Adrenal gland (tissue), 12 donors: ENCODE results near the gene H2AZ2. TPM values are rescaled to one million over a fixed set of nuclear protein-coding genes. Genes with fewer than 3 reads are reported as not detected.

Experiments
- DNase-seq, 7 donors: peaks; one replicate each; pipeline ENCODE4 v3.0.0-alpha.2; 2019 to 2020
- H3K27ac ChIP-seq, 5 donors: fragments of 200-600 bp; sonication (generic) in 4 of 5; 1 replicate in 3 of 5; 2 replicates in 2 of 5; pipeline versions ENCODE4 v1.5.1 to v1.8.0; 2016 to 2020; ENCODE audit warnings: mild to moderate bottlenecking in 1 of 5
- H3K27me3 ChIP-seq: fragments of 200-600 bp; 2 replicates; pipeline ENCODE4 v1.8.0; 2021
- H3K36me3 ChIP-seq, 2 donors: fragments of 200-600 bp; replicated peaks in 1 of 2; 1 replicate in 1 of 2; 2 replicates in 1 of 2; pipeline versions ENCODE4 v1.5.1 to v1.8.0; 2018 to 2022
- H3K4me1 ChIP-seq, 2 donors: fragments of 200-600 bp; replicated peaks in 1 of 2; 1 replicate in 1 of 2; 2 replicates in 1 of 2; pipeline versions ENCODE4 v1.5.1 to v1.8.0; 2018 to 2021
- H3K4me3 ChIP-seq, 4 donors: fragments of 200-600 bp; sonication (generic) in 3 of 4; one replicate each; pipeline ENCODE4 v1.5.1; 2016 to 2018
- H3K9me3 ChIP-seq, 3 donors: fragments of 200-600 bp; sonication (generic) in 1 of 3; replicated peaks in 1 of 3; 1 replicate in 2 of 3; 2 replicates in 1 of 3; pipeline versions ENCODE4 v1.5.1 to v1.8.0; 2016 to 2021
- POLR2A ChIP-seq, 2 donors: fragments of 450-650 bp; IDR thresholded peaks; one replicate each; pipeline ENCODE4 v1.6.1; 2017; ENCODE audit warnings: antibody characterized with exemption in 2 of 2, mild to moderate bottlenecking in 2 of 2, moderate library complexity in 1 of 2
- WGBS, 4 donors: extraction: QIAGEN DNeasy Blood & Tissue Kit in 2 of 4; methylation state at CpG; one replicate each; pipeline versions ENCODE4 v1.1.5 to v1.1.7; 2013 to 2017; 5-methylcytosine and 5-hydroxymethylcytosine counted together
- intact Hi-C, 2 donors: fragments of 100-400 bp; cut with DNase I; formaldehyde crosslinking; loops; one replicate each; pipeline versions ENCODE4 v1.14.1 to v1.15.0; 2022 to 2023
- polyA plus RNA-seq, 3 donors: library from polyadenylated mRNA; stranded (reverse); fragments of 200-250 nt in 2 of 3; fragments of 350-450 nt in 1 of 3; fragmentation: Illumina TruSeq in 1 of 3; extraction: RNeasy Lipid Tissue Mini Kit (QIAGEN cat#74804) in 1 of 3; gene quantifications; one replicate each; pipeline ENCODE4 v1.2.3, GENCODE V29; 2013 to 2014
- total RNA-seq, 9 donors: library from RNA; depleted of rRNA in 4 of 9; stranded (reverse); fragments of >200 nt in 4 of 9; fragments of 120-200 nt in 1 of 9; fragmentation: NEBNext Ultra II Directional in 1 of 9; extraction: Animal tissue kit (Norgen Biotek cat#: 25700) in 1 of 9; gene quantifications; one replicate each; pipeline versions ENCODE4 v1.1.0 to v1.2.4, GENCODE V29; 2013 to 2023
- TF ChIP-seq, protein P1 (sequence below), 6 experiments: fragments of 450-650 bp in 4 of 6; fragments of 200-600 bp in 2 of 6; sonication (generic) in 1 of 6; IDR thresholded peaks; 1 replicate in 5 of 6; 2 replicates in 1 of 6; pipeline versions ENCODE4 v1.5.1 to v1.8.0; 2016 to 2021; ENCODE audit warnings: antibody characterized with exemption in 6 of 6, mild to moderate bottlenecking in 2 of 6, moderate library complexity in 1 of 6
- donor health status: healthy with polysubstance abuse.
- donor health status: Bipolar disorder and iron deficiency.
- donor health status: DM: yes; HTN: yes; CAD: no.
- donor health status: DM: no; HTN: no; CAD: no.
- donor health status: DM: no; HTN: no; CAD: no.
- donor health status: DM: yes; HTN: yes; CAD: no.

The H2AZ2 gene
- total and polyA plus RNA-seq, 12 donors = 62.7 to 158 (median 111) TPM

DNA sequence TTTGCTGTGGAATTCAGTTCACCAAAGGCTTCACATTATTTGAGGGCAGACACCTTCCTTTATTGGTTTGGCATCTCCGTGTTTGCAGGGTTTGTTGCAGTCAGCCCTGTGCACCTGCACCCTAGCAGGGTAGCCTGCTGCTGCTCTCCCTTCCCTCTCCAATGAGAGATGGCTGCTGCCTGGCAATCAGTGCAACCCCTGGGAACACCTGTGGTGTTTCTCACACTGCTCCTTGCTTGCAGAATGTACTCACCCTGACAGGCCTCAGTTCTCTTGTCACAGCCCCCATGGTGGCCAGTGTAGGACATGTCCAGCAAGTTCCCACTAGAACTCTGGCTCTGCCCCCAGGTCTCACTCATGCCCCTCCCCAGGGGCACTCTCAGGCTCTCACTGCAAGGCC lies 63.5 kb downstream of the H2AZ2 start:
- no peaks in the 10 kb centered on the region for H3K36me3 ChIP-seq
- no peaks in the 10 kb centered on the region for H3K4me1 ChIP-seq
- intact Hi-C loops = no loop called here
- DNase-seq = no peak
- H3K4me3 ChIP-seq = no peak overlapping the region
- no peaks in the 10 kb centered on the region for H3K27me3 ChIP-seq
- no peak overlapping the region for H3K27ac ChIP-seq
- H3K9me3 ChIP-seq = no peaks in the 10 kb centered on the region
- 62 to 91% (median 78%) methylated on average over 1 of the region's 1 CpG for WGBS, 4 donors
- TF ChIP-seq, protein P1, sequence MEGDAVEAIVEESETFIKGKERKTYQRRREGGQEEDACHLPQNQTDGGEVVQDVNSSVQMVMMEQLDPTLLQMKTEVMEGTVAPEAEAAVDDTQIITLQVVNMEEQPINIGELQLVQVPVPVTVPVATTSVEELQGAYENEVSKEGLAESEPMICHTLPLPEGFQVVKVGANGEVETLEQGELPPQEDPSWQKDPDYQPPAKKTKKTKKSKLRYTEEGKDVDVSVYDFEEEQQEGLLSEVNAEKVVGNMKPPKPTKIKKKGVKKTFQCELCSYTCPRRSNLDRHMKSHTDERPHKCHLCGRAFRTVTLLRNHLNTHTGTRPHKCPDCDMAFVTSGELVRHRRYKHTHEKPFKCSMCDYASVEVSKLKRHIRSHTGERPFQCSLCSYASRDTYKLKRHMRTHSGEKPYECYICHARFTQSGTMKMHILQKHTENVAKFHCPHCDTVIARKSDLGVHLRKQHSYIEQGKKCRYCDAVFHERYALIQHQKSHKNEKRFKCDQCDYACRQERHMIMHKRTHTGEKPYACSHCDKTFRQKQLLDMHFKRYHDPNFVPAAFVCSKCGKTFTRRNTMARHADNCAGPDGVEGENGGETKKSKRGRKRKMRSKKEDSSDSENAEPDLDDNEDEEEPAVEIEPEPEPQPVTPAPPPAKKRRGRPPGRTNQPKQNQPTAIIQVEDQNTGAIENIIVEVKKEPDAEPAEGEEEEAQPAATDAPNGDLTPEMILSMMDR (IDR thresholded peaks at IDR 0.05) = no peak
- TF ChIP-seq POLR2A (IDR thresholded peaks at IDR 0.05) = no peak

DNA sequence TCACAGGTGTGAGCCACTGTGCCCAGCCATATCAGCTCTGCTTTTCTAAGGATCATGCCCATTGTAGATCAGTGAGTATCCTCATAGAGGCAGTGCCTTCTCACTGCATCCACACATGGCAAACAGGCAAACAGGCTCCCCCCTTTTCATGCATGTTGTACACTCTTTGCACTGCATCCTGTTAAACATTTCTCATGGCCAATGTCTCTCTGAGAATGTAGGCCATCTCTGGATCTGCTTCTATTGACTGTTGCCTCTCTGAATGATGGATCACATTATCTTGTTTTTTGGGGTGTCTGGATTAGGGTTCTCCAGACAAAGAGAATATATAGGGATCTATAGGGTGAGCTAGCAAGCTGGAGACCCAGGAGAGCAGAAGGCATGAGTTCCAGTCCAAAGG lies 64.5 kb downstream of the H2AZ2 start:
- TF ChIP-seq POLR2A (IDR thresholded peaks at IDR 0.05) = no peak
- TF ChIP-seq, protein P1 (IDR thresholded peaks at IDR 0.05) = no peak
- intact Hi-C loops = no loop called here

DNA sequence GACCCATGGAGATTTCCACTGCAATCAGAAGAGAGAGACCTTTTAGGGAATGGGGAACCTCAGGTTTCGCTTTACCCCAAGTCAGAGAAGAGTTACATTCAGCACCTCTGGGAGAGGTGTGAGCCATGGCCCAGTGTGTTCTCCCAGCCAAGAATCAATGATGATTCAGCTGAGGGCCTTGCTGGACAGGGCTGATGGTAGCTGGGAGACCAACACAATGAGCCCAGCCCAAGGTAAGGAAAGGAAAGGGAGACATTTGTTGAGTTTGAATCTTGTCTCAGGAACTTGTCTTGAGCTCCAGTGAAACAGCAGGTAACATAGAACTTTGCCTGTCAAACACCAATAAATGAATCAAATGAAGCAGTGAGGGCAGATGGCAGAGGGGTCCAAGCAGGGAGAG lies 65.4 kb downstream of the H2AZ2 start:
- no peaks in the 10 kb centered on the region for H3K27me3 ChIP-seq
- WGBS, 4 donors = 85 to 100% (median 95%) methylated on average over 1 of the region's 1 CpG
- no peak for TF ChIP-seq POLR2A (IDR thresholded peaks at IDR 0.05)
- TF ChIP-seq, protein P1 (IDR thresholded peaks at IDR 0.05) = no peak

More for the DNA sequence above, 64.5 kb downstream of the H2AZ2 start:
- Histone ChIP-seq H3K27me3 (no peaks in the 10 kb centered on the region), H3K27ac (no peak overlapping the region), H3K4me3 (no peak overlapping the region), H3K9me3 (no peaks in the 10 kb centered on the region), H3K4me1 (no peaks in the 10 kb centered on the region), H3K36me3 (no peaks in the 10 kb centered on the region)
- no peak for DNase-seq

More for the DNA sequence above, 65.4 kb downstream of the H2AZ2 start:
- no peak for DNase-seq
- H3K4me3 ChIP-seq = no peak overlapping the region
- H3K4me1 ChIP-seq = no peaks in the 10 kb centered on the region
- no peaks in the 10 kb centered on the region for H3K36me3 ChIP-seq
- intact Hi-C loops = no loop called here
- H3K9me3 ChIP-seq = no peaks in the 10 kb centered on the region
- H3K27ac ChIP-seq = no peak overlapping the region

Other genes starting within 250 kb of the H2AZ2 start
- gene OGDH, start 241.5 kb downstream of the H2AZ2 start, total RNA-seq = 100 to 1,000 TPM in 8 of 9 donors, 10 to 100 TPM in 1; 70.3 to 284 (median 151) TPM
- 100 to 1,000 TPM in 1 of 3 donors, 10 to 100 TPM in 2; 46.0 to 148 (median 59.8) TPM for gene OGDH, start 241.5 kb downstream of the H2AZ2 start, polyA plus RNA-seq
- gene ZMIZ2, start 99.2 kb downstream of the H2AZ2 start, total RNA-seq = 100 to 1,000 TPM in 1 of 9 donors, 10 to 100 TPM in 7, 1 to 10 TPM in 1; 7.9 to 116 (median 50.5) TPM
- gene ZMIZ2, start 99.2 kb downstream of the H2AZ2 start, polyA plus RNA-seq = 100 to 1,000 TPM in 1 of 3 donors, 10 to 100 TPM in 2; 33.3 to 280 (median 96.3) TPM
- gene PPIA, start 51.4 kb downstream of the H2AZ2 start, total RNA-seq = 1,000 to 10,000 TPM in 5 of 9 donors, 100 to 1,000 TPM in 4; 589 to 2,403 (median 1,205) TPM
- 1,000 to 10,000 TPM; 1,388 to 3,672 (median 3,342) TPM for gene PPIA, start 51.4 kb downstream of the H2AZ2 start, polyA plus RNA-seq
- gene PURB, start 37.4 kb upstream of the H2AZ2 start, total RNA-seq = 10 to 100 TPM in 7 of 9 donors, 1 to 10 TPM in 2; 9.5 to 23.3 (median 17.1) TPM
- 10 to 100 TPM in 1 of 3 donors, 1 to 10 TPM in 2; 4.6 to 16.4 (median 7.5) TPM for gene PURB, start 37.4 kb upstream of the H2AZ2 start, polyA plus RNA-seq
- gene MYO1G, start 130.9 kb upstream of the H2AZ2 start, total RNA-seq = 1 to 10 TPM in 7 of 9 donors, under 1 TPM in 2; 0.06 to 8.1 (median 3.6) TPM
- 10 to 100 TPM in 1 of 3 donors, 1 to 10 TPM in 2; 1.0 to 12.8 (median 4.0) TPM for gene MYO1G, start 130.9 kb upstream of the H2AZ2 start, polyA plus RNA-seq
- 10 to 100 TPM; 36.1 to 84.5 (median 50.4) TPM for gene CCM2, start 152.1 kb upstream of the H2AZ2 start, total RNA-seq
- 10 to 100 TPM; 42.2 to 81.6 (median 72.1) TPM for gene CCM2, start 152.1 kb upstream of the H2AZ2 start, polyA plus RNA-seq
- 1 to 10 TPM in 8 of 9 donors, under 1 TPM in 1; 0.93 to 8.4 (median 1.7) TPM for gene NACAD, start 240.9 kb upstream of the H2AZ2 start, total RNA-seq
- 10 to 100 TPM in 1 of 3 donors, 1 to 10 TPM in 2; 2.3 to 12.1 (median 3.8) TPM for gene NACAD, start 240.9 kb upstream of the H2AZ2 start, polyA plus RNA-seq